Measurements from ENCODE around the gene CCNF.
"Not testable (repeated sequence)": the region's sequence is repeated elsewhere in the genome, so short reads cannot be mapped to it uniquely, and the experiment has no call there.

The CCNF gene, protein sequence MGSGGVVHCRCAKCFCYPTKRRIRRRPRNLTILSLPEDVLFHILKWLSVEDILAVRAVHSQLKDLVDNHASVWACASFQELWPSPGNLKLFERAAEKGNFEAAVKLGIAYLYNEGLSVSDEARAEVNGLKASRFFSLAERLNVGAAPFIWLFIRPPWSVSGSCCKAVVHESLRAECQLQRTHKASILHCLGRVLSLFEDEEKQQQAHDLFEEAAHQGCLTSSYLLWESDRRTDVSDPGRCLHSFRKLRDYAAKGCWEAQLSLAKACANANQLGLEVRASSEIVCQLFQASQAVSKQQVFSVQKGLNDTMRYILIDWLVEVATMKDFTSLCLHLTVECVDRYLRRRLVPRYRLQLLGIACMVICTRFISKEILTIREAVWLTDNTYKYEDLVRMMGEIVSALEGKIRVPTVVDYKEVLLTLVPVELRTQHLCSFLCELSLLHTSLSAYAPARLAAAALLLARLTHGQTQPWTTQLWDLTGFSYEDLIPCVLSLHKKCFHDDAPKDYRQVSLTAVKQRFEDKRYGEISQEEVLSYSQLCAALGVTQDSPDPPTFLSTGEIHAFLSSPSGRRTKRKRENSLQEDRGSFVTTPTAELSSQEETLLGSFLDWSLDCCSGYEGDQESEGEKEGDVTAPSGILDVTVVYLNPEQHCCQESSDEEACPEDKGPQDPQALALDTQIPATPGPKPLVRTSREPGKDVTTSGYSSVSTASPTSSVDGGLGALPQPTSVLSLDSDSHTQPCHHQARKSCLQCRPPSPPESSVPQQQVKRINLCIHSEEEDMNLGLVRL

DNA sequence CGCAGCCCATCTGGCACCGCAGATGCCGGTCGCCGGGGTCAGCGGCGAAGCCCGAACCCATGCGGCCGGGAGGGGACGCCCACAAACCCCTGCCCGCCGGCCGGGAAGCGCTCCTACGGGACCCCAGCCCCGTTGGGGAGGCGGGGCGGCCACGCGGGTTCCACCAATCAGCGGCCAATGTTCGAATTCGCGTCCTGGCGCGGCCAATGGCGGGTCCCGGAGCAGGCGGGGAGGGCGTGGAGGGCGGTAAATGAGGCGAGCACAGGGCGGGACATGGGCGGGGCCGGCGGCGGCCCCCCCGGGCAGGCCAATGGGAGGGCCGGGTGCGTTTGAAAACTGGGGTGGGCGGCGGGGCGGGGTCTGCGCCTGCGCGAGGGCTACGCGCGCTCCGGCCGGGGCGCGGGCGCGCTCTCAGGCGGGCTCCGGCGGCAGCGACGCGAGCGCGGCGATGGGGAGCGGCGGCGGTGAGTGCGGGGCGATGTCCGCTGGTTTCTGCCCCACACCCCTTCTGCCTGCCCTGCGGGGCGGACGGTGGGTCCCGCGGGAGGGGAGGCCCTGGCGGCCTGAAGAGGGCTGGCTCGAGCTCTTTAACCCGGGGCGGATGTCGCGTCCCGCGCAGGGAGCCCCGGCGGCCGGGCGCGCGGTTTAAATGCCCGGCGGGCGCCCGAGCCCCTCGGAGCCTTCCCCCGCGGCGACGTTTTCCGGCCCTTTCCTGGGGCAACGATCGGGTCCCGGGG, at the start of gene CCNF:
Gene CCNF (plus strand): TSS at position 414 of the 737 bp plus-strand sequence. CDS start 35 bp downstream, at position 449.
- DNase-seq: peak; percentile 98 to 99

DNA sequence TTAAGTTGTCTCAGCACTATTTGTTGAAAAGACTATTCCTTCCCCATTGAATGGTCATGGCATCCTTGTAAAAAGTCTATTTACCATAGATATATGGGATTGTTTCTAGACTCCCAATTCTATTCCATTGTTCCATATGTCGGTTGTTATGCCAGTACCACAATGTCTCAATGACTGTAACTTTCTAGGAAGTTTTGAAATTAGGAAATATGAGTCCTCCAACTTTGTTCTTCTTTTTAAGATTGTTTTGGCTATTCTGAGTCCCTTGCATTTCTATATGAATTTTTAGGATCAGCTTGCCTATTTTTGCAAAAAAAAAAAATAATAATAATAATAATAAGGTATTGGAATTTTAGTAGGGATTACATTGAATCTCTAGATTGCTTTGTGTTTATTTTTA, 45.7 kb upstream of the CCNF start:
- DNase-seq: no peak

DNA sequence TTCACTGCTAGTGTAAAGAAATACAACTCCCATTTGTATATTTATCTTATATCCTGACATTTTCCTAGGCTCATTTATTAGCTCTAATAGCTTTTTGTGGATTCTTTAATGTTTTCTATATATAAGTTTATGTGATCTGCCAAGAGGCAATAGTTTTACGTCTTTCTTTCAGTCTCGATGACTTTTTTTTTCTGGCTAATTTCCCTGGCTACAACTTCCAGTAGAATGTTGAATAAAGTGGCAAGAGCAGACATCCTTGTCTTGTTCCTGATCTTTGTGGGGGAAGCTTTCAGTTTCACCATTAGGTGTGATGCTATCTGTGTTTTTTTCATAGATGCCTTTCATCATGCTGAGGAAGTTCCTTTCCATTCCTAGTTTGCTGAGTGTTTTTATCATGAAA, 44.8 kb upstream of the CCNF start:
- DNase-seq: no peak

DNA sequence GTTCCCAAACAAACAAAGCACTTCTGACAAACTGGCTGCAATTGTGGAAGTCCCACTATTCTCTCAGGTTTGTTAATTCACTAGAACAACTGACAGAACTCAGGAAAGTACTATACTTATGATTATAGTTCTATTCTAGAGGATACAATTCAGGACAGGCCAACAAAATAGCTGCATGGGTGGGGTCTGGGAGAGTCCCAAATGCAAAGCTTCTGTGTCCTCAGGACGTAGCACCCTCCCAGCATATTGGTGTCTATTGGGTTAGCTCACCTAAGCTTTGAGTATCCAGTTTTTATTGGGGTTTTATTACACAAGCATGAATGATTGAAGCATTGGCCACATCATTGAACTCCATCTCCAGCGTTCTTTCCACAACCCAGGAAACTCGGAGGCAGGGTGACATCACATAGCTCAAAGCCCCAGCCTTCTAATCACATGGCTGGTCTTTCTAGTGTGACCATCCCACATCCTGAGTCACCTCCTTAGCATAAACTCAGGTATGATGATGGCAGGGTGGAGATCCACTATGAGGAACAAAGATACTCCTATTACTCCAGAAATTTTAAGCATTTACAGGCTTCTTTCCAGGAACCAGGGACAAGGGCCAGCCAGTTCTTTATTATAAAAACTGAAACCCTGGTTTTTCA, 43.9 kb upstream of the CCNF start:
- DNase-seq: no peak

DNA sequence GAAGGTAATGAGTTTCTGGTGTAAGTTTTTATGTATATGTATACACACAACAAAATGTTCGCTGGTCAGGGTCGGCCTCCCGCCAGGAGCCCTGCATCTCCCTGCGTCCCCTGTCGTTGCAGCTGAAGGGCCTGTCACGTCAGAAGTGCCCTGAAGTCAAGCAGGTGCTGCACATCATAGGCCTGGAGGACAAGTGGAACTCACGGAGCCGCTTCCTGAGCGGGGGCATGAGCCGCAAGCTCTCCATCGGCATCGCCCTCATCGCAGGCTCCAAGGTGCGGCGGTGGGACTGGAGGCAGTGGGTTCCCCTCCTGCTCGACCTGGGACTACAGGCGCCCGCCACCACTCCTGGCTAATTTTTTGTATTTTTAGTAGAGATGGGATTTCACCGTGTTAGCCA, 43.3 kb upstream of the CCNF start:
- DNase-seq: not testable (repeated sequence)

DNA sequence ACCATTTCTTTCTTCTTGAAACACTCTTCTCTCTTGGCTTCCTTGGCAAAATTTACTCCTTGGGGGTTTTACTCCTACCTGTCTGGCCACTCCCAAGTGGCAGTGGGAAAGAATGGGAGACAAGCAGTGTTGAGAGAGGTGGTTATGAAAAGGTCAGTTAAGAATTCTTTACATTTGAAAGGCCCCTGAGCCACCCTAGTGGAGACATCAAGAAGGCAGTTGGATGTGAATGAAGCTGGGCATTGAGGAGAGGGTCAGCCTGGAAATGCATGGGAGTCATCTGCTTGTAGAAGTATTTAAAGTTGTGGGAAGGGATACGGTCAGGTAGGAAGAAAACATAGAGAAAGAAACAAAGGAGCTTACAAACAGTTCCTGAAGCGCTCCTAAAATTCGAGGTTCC, 42.3 kb upstream of the CCNF start:
- no peak for DNase-seq

DNA sequence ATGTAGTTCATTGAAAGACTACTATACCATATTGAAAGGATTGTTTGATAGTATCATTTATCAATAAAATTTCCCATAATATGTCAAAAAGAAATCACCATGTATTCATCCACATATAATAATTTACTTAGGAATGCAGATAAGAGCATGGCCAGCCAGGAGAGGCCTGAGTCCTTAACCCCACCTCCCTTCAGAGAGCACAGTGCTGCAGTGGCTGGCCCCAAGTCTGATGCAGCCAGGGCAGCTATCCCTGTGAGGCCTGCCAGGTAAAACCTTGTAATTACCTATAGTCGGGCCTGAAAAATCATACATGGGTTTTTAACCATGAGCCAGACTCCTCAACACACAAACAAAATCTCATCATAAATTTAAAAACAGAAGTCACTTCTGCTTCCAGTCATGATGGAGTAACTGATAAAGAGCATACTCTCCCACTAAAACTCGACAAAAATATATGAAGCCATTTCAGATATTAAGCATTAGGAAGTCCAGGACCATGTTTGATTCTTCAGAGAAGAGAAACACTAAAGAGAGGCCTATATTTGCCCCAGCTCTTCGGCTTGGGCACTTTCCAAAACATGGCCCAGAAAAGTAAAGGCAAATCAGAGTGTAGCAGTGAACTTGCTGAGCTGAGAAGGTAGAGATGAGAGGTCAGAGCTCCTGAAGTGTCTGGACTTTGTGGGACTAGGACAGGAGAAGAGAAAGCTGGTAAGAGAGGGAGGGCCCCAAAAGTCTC, 40.9 kb upstream of the CCNF start:
- DNase-seq: no peak

DNA sequence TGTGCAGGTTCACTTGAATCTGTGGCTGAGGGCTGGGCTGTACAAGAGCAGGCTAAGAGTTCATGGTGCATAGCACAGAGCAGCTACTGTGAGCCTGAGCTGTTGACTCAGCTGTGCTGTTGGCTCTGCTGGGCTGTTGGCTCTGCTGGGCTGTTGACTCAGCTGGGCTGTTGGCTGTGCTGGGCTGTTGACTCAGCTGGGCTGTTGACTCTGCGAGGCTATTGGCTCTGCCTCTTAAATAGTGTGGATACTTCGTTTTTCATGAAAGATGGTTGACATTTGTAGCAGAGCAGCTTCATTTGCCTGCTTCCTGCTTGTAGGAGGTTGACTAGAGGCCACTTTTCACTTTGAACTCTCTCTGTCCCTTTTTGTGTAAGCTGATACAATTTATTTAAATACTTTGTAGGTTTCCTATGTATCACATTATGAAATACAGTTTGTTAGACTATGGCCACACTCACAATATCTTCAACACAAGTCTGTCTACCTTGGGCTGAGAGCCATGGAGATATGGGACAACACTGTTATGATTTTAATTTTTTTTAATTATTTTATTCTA, 40.3 kb upstream of the CCNF start:
- DNase-seq: no peak

DNA sequence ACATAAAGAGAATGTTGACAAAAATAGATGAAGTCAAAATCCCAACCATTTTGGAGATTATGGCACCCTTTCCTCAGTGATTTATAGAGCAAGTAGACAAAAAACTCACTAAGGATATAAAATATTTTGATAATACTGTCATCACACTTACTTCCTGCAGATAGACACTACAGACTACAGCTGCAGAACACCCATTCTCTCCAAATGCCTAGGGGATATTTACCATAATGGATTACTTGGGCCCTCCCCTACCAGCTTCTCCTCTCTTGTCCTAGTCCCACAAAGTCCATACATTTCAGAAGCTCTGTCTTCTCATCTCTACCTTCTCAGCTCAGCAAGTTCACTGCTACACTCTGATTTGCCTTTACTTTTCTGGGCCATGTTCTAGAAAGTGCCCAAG, 37.2 kb upstream of the CCNF start:
- no peak for DNase-seq

DNA sequence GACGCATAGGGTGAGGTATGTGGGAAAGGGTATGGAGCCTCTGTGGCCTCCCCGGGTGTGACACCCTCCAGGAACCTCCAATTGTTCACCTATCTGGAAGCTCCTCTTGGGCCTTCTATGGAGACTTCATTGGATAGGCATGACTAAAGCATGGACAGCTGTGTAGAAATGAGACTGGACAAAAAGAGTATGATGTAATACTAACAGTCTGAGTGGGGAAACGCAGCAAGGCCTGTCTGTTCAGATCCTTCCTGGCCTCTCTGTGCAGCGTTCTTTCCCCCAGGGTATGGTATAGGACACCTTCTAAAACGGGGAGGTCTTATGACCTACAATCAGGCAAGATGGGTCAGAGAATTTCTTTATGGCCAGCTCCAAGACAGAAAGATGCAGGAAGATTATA, 30.7 kb upstream of the CCNF start:
- DNase-seq: no peak

DNA sequence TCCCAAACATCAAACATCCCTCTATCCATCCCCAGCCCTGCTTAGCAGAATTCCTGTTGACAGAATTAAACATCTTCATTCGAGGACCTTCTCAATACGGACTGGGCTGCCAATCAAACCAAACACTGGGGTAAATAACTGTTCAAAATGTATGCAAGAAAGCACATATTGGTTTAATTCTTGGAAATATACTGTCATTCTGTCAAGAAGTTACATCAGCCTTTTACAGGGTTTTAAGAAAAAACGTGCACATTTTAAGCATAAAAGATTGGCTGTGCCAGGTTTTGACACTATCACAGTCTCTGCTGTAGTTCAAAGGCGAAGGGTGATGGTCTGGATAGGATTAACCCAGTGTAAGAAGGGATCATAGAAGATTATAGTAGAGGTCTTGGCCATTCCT, 25.1 kb upstream of the CCNF start:
- DNase-seq: no peak

DNA sequence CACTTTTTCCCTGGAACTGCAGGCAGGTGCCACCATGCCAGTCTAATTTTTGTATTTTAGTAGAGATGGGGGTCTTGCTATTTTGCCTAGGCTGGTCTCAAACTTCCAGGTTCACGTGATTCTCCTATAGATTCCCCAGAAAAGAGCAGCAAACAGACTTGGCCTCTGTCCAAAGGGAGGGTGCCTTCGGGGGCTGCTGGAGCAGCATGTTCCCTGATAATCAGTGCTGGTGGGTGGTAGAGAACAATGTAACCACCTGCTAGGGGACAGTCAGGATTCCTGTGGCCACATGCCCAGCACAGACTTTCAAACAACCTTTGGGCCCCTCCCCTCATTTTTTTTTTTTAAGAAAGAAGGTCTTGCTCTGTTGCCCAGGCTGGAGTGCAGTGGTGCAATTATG, 14.2 kb upstream of the CCNF start:
- no peak for DNase-seq

DNA sequence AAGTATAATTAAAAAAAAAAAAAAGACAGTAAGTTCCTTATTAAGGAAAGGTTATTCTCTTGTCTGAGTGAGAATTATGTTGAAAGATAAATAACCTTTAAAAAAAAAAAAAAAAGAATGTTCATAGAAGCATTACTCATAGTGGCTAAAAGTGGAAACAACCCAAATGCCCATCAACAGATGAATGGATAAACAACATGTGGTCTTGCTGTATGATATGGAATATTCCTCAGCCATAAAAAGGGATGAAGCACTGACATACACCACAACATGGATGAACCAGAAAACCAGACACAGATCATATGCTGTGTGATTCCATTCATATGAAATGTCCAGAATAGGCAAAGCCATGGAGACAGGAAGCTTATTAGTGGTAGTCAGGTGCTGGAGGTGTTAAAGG, 9.2 kb upstream of the CCNF start:
- no peak for DNase-seq

DNA sequence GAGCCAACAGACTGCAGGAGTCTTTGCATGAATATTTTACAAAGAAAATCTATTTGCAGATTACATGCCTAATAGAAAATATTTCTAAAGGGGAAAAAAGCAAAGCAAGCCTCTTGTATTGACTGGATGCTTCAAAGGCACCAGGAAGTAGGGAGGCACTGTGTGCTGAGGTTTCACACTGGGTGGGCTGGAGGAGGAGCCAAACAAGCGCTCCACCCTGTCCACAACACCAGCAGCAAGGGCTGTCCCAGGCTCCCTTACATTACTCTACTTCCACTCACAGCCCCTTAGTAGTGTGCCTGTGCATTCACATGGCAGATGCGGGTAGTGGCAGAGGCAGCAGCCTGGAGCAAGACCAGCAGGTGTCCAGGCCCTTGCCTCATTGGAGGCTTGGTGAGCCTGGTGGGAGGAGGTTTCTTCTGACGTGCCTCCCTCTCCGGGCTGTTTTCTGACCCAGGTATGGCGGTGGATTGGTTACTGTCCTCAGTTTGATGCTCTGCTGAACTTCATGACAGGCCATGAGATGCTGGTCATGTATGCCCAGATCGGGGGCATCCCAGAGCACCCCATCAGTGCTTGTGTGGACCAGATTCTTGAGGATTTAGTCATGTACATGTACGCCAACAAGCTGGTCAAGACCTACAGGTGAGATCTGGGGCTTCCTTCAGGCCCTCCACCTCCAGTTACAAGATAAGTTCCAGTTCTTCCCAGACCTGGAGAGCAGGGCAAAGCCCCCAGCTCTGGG, 7.0 kb upstream of the CCNF start:
- no peak for DNase-seq

DNA sequence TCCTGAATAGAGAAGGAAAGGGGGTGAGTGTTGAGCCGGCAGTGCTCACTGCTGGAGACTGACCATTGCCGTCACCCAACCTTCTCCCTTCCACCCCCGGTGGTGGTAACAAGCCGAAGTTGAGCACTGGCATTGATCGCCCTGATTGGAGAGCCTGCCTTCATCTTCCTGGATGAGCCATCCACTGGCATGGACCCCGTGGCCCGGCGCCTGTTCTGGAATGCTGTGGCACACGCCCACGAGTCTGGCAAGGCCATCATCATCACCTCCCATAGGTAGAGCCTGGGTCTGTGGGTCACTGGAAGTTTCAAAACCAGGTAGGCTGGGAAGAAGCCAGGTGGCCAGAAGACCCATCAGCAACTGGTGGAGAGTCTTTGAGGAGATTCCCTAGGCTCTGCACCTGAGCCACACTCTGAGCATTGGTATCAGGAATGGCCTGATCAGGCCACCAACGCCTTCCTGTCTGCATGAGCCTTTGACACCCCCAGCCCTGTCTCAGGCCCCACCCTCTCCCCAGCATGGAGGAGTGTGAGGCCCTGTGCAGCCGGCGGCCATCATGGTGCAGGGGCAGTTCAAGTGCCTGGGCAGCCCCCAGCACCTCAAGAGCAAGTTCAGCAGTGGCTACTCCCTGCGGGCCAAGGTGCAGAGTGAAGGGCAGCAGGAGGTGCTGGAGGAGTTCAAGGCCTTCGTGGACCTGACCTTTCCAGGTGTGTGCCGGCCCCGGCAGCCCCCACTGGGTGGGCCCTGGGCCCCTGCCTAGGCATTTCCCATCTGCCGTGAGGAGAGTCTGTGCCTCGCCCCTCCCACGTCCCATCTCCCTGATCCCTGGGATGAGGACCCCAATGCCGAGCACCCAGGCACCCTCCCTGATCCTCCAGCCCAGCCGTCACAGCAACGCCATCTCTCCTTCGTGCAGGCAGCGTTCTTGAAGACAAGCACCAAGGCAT, 4.9 kb upstream of the CCNF start:
- DNase-seq: no peak

DNA sequence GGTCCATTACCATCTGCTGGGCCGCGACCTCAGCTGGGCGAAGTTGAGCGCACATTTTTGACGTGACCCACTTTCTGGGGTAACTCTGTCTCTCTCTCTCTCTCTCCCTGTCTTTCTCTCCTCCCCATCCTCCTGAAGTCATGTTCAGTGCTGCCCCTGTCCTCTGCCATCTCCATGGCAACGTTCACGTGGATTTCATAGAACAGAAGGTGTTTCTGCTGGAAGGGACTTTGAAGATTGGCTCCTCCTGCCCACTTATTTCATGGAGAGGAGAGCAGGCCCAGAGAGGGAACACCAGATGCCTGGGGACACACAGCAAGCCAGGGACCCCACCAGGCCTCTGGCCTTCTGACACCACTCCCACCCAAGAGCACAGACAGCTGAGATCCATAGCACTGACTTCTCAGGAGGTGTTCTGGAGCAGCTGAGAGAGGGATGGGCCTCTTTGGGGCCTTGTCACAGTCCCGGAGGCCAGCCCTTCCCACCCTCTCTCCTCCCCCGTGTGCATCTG, 4.2 kb upstream of the CCNF start:
- DNase-seq: no peak

DNA sequence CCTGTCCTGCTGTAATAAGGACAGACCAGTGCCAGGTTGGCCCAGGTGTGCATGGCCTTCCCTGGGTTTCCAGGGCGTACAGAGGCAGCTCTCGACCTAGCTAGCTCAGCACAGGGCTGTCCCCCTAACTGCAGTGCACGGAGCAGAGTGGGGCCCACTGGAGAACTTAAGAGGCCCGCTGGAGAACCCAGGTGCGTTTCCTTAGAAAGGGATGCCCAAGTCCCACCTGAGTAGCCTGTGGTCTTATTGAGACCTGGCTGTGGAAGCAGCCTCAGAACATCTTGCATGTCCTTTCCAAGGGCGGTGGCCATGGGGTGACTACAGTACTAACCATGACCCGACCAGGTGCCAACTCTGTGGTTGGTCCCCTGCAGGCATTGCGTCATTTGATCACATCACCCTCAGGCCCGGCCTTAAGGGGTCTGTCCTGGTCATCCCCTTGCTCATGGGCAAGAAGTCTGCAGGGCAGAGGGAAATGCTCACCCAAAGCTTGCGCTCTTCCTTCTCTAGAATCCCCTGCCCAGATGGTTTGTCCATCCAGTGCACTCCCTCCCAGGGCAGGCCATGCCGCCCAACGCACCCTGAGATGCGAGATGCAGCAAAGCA, 3.3 kb upstream of the CCNF start:
- DNase-seq: no peak

DNA sequence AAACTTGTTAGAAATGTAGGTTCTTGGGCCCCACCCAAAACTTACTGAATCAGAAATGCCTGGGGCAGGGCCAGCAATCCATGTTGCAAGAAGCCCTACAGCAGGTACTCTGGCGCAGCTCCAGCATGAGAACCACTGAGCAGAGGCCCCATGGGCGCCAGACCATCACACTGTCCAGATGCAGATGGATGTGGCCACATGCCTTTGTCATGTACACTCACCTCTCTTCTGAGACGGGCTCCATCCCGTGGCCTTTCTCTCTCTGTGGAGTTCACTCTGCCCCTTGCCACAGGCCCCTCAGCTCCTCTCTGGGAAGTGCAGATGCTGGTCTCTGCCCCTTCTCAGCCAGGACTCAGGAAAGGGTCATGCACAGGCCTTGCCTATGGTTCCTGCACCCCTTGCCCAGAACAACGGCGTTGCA, 2.3 kb upstream of the CCNF start:
- no peak for DNase-seq

DNA sequence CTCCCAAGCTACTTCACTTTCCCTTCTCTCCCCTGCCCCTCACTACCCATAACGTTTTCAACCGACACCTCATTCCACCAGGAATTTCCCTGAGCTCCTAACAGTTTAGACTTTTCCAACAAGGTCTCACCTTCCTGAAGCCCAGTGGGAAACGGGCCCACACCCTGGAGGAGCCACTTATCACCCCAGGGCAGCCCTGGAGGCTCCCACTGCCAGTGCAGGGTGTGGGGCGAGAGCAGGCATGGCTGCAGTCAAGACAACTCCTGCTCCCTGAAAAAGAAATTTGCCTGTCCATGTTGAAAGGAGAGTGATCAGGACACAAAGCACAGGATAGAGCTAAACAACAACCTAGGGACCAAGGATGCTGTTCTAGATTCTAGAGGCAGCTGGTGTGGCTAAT, 1.7 kb upstream of the CCNF start:
- no peak for DNase-seq
